Stimulated activated naive CD8-positive, alpha-beta T cell treated with anti-CD3 and anti-CD28 coated beads, Interleukin-15, Interleukin-2, amounts not matched to agents 100 ng/mL and 50 ng/mL, for 24 hours (primary cell): ENCODE measurements around the gene IL11.

ENCODE experiments used
- H3K27ac Mint-ChIP-seq: one replicate; pipeline ENCODE4 v1.8.0; 2021; ENCODE audit warnings: mild to moderate bottlenecking, mixed read lengths
- H3K27me3 Mint-ChIP-seq: one replicate; pipeline ENCODE4 v1.8.0; 2021; ENCODE audit warnings: mixed read lengths
- H3K36me3 Mint-ChIP-seq: one replicate; pipeline ENCODE4 v1.8.0; 2021; ENCODE audit warnings: low read depth, mixed read lengths
- H3K4me1 Mint-ChIP-seq: one replicate; pipeline ENCODE4 v1.8.0; 2021; ENCODE audit warnings: low read depth, mixed read lengths
- H3K4me3 Mint-ChIP-seq: one replicate; pipeline ENCODE4 v1.8.0; 2021; ENCODE audit warnings: mild to moderate bottlenecking, mixed read lengths
- H3K9me3 Mint-ChIP-seq: one replicate; pipeline ENCODE4 v1.8.0; 2021; ENCODE audit warnings: mixed read lengths

Gene IL11

DNA sequence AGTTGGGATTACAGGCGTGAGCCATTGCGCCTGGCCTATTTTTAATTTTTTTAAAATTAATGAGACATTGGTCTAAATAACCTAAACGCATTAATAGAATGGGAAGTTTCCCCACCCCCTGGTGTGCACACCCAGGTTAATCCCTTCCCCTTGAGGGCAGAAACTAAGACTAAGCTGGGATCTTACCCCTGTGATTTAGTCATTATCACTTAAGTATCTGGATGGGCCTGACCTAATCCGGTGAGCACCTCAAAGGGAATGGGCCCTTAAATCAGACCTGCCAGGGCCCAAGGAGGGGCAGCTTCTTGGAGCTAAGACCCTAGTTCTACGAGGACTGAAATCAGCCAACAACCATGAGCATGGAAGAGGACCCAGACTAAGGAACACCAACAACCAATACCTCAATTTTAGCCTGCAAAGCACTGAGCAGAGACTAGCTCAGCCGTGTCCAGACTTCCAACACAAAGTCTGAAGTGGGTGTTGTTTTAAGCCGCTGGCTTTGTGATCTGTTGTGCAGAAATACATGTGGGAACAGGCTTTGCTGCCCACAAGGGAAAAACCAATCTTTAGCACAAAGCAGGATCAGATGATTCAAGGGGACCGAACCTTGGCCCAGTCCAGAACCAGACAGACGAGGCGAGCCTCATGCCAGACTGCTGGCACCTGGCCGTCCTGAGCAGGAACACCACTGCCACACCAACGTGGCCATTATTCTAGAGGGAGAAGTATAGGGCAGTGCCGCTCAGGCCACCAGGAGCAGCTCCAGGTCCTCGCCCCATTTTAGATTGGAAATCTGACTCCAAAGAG is 30.2 kb upstream of the IL11 start:
- H3K36me3 Mint-ChIP-seq: peaks cover 40% of the 10 kb centered on the region
- H3K27ac Mint-ChIP-seq: no peak overlapping the region
- peaks cover 26% of the 10 kb centered on the region for H3K4me1 Mint-ChIP-seq
- no peaks in the 10 kb centered on the region for H3K9me3 Mint-ChIP-seq
- H3K4me3 Mint-ChIP-seq: peak overlapping the region; percentile 23
- no peaks in the 10 kb centered on the region for H3K27me3 Mint-ChIP-seq

DNA sequence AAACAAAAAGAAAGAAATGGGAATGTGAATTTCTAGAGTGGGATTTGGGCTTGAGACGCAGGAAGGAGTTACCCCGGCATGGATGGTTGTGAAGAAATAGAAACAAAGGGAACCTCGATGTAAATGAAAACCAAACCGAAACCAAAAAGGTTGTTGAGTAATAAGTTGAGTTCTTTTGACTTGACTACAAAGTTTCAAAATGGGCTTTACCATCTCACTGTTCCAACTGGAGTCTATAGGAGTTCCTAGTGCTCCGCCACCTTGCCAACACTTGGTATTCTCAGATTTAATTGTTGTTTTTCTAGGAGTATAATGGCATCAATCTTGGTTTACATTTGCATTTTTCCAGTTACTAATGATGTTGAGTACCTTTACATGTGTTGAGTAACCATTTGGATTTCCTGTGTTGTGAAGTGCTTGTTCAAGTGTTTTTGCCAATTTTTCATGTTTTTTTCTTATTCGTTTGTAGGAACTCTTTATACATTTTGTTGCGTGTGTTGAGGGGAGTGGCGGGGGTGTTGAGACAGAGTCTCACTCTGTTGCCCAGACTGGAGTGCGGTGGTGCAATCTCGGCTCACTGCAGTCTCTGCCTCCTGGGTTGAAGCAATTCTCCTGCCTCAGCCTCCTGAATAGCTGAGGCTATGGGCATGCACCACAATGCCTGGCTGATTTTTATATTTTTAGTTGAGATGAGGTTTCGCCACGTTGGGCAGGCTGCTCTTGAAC is 28.1 kb upstream of the IL11 start:
- Mint-ChIP-seq H3K9me3 (no peaks in the 10 kb centered on the region), H3K4me3 (peak overlapping the region; percentile 2), H3K27ac (peak overlapping the region; percentile 45), H3K27me3 (no peaks in the 10 kb centered on the region), H3K36me3 (peaks cover 26% of the 10 kb centered on the region), H3K4me1 (peaks cover 17% of the 10 kb centered on the region)

DNA sequence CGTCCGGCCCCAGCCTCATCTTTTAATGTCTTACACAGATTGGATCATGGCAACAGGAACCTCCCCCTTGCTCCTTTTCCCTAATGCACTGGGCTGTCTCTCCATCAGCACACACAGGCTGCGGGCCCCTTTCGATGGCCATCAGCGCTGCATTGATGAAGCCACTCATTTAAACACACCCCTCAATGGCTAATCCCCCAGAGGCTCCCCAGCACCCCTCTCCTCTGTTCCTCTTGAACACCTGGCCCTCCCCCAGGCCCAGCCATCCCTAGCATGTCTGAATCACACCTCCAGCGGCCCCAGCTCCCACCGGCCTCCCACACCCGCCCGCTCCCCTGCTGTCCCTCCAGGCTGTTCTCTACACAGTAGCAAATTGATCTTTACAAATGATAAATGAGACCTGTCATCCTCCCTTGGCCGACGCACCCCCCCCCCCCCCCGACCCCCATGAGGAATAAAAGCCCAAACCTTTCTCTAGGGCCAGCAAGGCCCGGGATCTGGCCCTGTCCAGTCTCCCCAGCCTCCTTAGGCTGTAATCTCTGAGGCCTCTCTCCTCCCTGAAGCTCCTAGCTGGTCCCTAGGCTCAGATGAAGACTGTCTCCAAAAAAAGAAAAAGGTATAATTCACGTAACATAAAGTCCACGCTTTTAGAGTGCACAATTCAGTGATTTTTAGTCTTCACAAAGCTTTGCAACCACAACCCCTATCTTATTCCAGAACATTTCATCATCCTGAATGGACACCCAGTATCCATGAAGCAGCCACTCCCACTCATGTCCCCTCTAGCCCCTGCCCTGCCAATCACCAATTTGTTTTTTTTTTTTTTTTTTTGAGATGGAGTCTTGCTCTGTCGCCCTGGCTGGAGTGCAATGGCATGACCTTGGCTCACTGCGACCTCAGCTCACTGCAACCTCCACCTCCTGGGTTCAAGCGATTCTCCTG is 22.8 kb upstream of the IL11 start:
- no peak overlapping the region for H3K27ac Mint-ChIP-seq
- no peak overlapping the region for H3K4me3 Mint-ChIP-seq
- H3K36me3 Mint-ChIP-seq: peaks cover 22% of the 10 kb centered on the region
- no peaks in the 10 kb centered on the region for H3K9me3 Mint-ChIP-seq
- no peaks in the 10 kb centered on the region for H3K27me3 Mint-ChIP-seq
- H3K4me1 Mint-ChIP-seq: peaks cover 30% of the 10 kb centered on the region

DNA sequence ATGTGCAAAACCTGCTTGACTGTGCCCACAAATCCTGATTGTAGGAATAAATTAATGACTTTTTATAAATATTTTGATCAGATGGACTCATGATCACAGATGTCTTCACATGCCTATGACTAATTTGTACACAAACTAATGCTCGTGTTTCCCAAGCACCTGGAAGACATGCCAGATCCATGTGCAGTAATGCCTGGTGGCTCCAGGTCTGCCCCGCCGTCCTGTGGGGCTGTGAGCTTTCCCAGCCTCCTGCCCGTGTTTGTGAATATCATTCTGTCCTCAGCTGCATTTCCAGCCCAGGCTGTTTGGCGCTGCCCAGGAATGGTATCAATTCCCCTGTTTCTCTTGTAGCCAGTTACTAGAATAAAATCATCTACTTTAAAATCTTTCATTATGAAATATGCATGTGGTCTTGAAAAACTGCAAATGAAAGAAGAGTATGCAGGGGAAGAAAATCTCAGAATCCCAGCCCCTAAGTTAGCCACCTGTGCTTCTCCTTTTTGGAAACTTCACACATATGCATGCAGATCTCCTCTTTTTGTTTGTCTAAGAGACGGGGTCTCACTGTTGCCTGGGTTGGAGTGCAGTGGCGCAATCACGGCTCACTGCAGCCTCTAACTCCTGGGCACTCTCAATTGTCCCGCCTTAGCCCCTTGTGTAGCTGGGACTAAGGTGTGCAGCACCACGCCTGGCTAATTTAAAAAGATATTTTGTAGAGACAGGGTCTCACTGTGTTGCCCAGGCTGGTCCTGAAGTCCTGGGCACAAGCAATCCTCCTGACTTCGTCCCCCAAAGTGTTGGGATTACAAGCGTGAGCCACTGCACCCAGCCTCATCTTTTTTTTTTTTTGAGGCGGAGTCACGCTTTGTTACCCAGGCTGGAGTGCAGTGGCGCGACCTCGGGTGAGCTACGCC is 21.7 kb upstream of the IL11 start:
- no peaks in the 10 kb centered on the region for H3K27me3 Mint-ChIP-seq
- H3K4me1 Mint-ChIP-seq: peaks cover 38% of the 10 kb centered on the region
- peaks cover 32% of the 10 kb centered on the region for H3K36me3 Mint-ChIP-seq
- no peak overlapping the region for H3K4me3 Mint-ChIP-seq
- no peaks in the 10 kb centered on the region for H3K9me3 Mint-ChIP-seq
- peak overlapping the region; percentile 48 for H3K27ac Mint-ChIP-seq

- peaks cover 39% of the 10 kb centered on the region for H3K36me3 Mint-ChIP-seq
- H3K27ac Mint-ChIP-seq: peak overlapping the region; percentile 48
- H3K4me3 Mint-ChIP-seq: peak overlapping the region; percentile 30
- H3K9me3 Mint-ChIP-seq: no peaks in the 10 kb centered on the region
- H3K4me1 Mint-ChIP-seq: peaks cover 45% of the 10 kb centered on the region
- H3K27me3 Mint-ChIP-seq: no peaks in the 10 kb centered on the region
Observed at GRCh38 chr19:55391191-55391670, 21.0 kb upstream of the IL11 start.

DNA sequence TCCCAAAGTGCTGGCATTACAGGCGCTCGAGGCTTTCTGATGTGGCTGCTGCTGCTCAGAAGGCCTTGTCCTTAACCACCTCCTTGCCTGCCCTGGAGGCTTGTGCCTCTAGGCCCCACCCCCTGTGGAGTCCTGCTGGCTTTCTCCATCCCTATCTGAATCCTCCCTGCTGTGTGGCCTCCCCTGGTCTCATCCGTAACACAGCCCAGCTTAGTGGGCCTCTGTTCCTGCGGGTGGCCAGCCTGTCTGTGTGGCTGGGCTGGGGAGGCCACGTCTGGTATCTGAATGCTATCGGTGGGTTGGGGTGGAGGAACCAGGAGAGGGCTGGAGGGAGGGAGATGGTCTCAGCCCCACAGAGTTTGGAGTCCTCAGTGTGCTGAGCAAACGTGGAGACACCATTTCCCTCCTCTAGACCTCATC is 20.2 kb upstream of the IL11 start:
- peaks cover 51% of the 10 kb centered on the region for H3K4me1 Mint-ChIP-seq
- peaks cover 45% of the 10 kb centered on the region for H3K36me3 Mint-ChIP-seq

GRCh38 chr19:55389386-55390317 is 19.4 kb upstream of the IL11 start:
- Mint-ChIP-seq H3K4me1 (peaks cover 51% of the 10 kb centered on the region), H3K9me3 (no peaks in the 10 kb centered on the region), H3K27me3 (no peaks in the 10 kb centered on the region), H3K4me3 (peak overlapping the region; percentile 100), H3K36me3 (peaks cover 45% of the 10 kb centered on the region), H3K27ac (peak overlapping the region; percentile 100)

More for the DNA sequence above, 20.2 kb upstream of the IL11 start:
- peak overlapping the region; percentile 30 for H3K4me3 Mint-ChIP-seq
- H3K27ac Mint-ChIP-seq: peak overlapping the region; percentile 66
- H3K27me3 Mint-ChIP-seq: no peaks in the 10 kb centered on the region
- H3K9me3 Mint-ChIP-seq: no peaks in the 10 kb centered on the region

DNA sequence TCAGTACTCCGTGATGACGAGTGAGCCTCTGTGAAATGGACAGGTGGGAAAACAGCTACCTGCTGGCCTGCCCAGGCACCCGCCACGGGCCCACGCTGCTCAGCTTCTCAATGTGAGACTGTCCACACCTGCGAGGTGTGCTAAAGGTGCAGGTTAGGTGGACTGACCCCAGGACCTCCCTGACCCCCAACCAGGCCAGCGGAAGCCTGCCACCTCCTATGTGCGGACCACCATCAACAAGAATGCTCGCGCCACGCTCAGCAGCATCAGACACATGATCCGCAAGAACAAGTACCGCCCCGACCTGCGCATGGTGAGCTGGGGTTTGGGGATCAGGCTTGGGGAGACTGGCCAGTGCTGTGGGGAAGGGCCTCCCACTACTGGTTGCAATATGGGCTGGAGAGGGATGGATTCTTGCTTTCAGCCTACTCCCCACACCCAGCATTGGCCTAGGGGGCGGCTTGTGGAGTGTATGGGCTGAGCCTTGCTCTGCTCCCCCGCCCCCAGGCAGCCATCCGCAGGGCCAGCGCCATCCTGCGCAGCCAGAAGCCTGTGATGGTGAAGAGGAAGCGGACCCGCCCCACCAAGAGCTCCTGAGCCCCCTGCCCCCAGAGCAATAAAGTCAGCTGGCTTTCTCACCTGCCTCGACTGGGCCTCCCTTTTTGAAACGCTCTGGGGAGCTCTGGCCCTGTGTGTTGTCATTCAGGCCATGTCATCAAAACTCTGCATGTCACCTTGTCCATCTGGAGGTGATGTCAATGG is 17.7 kb upstream of the IL11 start:
- H3K36me3 Mint-ChIP-seq: peaks cover 45% of the 10 kb centered on the region
- H3K9me3 Mint-ChIP-seq: no peaks in the 10 kb centered on the region
- peaks cover 56% of the 10 kb centered on the region for H3K4me1 Mint-ChIP-seq
- H3K27ac Mint-ChIP-seq: peak overlapping the region; percentile 100
- peak overlapping the region; percentile 100 for H3K4me3 Mint-ChIP-seq
- H3K27me3 Mint-ChIP-seq: no peaks in the 10 kb centered on the region

GRCh38 chr19:55386493-55386971 is 16.3 kb upstream of the IL11 start:
- Mint-ChIP-seq H3K27me3 (no peaks in the 10 kb centered on the region), H3K4me1 (peaks cover 66% of the 10 kb centered on the region), H3K27ac (peak overlapping the region; percentile 100), H3K9me3 (no peaks in the 10 kb centered on the region), H3K4me3 (peak overlapping the region; percentile 100), H3K36me3 (peaks cover 51% of the 10 kb centered on the region)

- peaks cover 51% of the 10 kb centered on the region for H3K36me3 Mint-ChIP-seq
- H3K27me3 Mint-ChIP-seq: no peaks in the 10 kb centered on the region
- H3K4me1 Mint-ChIP-seq: peaks cover 65% of the 10 kb centered on the region
- H3K9me3 Mint-ChIP-seq: no peaks in the 10 kb centered on the region
- H3K27ac Mint-ChIP-seq: peak within 1 kb of the TSS; percentile 100
- peak within 1 kb of the TSS; percentile 100 for H3K4me3 Mint-ChIP-seq
Observed at GRCh38 chr19:55385724-55386492, 15.6 kb upstream of the IL11 start, which contains the start of gene RPL28. Gene RPL28, plus strand, starts transcription at chr19:55385932. Its CDS starts 426 bp downstream, at chr19:55386358.

DNA sequence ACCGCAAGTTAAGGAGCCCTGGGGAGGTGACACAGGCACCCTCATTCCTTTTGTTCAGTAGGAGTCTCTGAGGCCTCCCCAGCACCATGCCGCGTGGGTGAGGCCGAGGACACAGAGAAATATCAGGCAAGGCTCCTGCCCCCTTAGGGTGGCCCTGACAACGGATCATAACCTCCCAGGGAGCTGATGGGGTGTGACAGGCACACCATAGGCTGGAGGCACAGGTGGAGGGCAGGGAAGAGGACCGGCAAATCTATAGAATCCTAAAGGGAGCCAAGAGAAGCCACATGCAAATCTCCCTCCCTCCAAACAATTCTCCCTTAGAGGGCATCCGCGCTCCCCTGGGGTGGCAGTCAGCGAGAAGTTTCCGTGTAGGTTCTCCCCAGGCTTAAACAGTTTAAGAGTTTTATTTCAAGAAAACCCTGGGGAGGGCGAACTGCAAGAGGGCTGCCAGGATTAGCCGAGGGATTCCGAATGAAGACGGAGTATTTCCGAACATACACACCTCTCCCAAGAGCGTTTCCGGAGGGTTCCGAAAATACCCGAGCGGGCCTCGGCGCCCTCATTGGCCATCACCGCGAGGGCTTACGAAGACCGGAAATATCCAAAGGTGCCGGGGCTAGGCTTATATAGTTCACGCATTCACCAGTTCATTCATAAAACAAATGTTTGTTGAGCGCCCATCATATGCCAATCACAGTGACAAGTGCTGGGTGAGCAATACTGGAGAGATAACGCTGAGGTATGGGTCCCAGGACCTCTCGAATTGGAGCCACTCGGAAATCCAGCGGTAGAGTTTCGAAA is 14.9 kb upstream of the IL11 start:
- Mint-ChIP-seq H3K4me1 (peaks cover 57% of the 10 kb centered on the region), H3K27me3 (no peaks in the 10 kb centered on the region), H3K9me3 (no peaks in the 10 kb centered on the region), H3K36me3 (peaks cover 44% of the 10 kb centered on the region), H3K4me3 (peak overlapping the region; percentile 100), H3K27ac (peak overlapping the region; percentile 100)
